Measurements from ENCODE around the gene NLGN1. TPM values are rescaled to one million over a fixed set of nuclear protein-coding genes. Genes with fewer than 3 reads are reported as not detected.
A peak's percentile ranks its signal among the peaks of the same experiment; 100 is the strongest.

Gene NLGN1
- total RNA-seq, 2 donors from 2014 or later = 1.3 to 2.4 TPM

DNA sequence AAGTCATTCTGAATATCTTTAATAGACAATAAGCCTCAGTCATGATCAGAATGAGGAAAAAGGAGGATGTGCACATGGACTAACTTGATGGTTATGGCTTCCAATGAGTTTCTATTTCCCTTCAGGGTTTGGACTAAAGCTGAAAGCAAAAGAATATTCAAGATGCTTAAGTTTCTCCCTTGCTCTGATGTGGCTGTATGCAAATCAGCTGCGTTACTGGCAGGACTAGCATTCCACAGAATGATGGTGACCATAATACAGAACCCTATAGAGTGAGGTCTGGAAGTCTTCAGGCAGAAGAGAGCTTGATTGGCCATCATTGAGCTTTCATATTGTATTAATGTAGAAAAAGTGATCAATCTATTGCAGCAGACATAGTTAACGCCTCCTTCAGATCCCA is 466.0 kb downstream of the NLGN1 start:
- H3K4me1 ChIP-seq = no peaks in the 10 kb centered on the region
- no peaks in the 10 kb centered on the region for H3K27me3 ChIP-seq
- TF ChIP-seq, protein P1, sequence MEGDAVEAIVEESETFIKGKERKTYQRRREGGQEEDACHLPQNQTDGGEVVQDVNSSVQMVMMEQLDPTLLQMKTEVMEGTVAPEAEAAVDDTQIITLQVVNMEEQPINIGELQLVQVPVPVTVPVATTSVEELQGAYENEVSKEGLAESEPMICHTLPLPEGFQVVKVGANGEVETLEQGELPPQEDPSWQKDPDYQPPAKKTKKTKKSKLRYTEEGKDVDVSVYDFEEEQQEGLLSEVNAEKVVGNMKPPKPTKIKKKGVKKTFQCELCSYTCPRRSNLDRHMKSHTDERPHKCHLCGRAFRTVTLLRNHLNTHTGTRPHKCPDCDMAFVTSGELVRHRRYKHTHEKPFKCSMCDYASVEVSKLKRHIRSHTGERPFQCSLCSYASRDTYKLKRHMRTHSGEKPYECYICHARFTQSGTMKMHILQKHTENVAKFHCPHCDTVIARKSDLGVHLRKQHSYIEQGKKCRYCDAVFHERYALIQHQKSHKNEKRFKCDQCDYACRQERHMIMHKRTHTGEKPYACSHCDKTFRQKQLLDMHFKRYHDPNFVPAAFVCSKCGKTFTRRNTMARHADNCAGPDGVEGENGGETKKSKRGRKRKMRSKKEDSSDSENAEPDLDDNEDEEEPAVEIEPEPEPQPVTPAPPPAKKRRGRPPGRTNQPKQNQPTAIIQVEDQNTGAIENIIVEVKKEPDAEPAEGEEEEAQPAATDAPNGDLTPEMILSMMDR (IDR thresholded peaks at IDR 0.05) = no peak
- H3K4me3 ChIP-seq = no peak overlapping the region
- no peaks in the 10 kb centered on the region for H3K36me3 ChIP-seq
- H3K27ac ChIP-seq = no peak overlapping the region
- H3K9me3 ChIP-seq = no peaks in the 10 kb centered on the region
- no peak for DNase-seq (ENCODE audit: low spot score)

DNA sequence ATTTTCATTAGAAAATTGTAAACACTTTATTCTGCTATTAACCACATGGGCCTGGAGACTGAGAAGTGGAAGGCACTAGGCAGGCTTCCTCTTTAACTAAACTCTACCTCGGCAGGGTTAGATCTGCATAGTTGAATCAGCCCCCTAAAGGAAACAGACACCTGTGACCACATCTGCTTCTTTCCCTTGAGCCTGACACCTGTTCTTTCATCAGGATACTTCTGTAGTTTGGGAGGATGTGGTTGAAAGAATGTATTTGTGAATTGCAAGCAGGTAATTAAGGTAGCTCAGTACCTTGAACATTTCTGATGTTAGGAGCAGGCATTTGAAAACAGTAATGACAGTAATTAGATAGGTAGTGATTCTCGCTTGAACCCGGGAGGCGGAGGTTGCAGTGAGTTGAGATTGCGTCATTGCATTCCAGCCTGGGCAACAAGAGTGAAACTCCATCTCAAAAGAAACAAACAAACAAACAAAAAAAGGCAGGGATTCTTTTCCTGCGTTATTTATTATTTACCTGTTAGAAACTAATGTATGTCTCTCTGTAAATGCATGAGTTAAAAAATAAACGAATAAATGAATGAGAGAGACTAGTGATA is 468.5 kb downstream of the NLGN1 start:
- TF ChIP-seq, protein P1 (IDR thresholded peaks at IDR 0.05) = no peak
- H3K4me3 ChIP-seq = no peak overlapping the region
- DNase-seq (ENCODE audit: low spot score) = no peak
- no peaks in the 10 kb centered on the region for H3K9me3 ChIP-seq
- no peaks in the 10 kb centered on the region for H3K36me3 ChIP-seq
- H3K27ac ChIP-seq = no peak overlapping the region
- H3K4me1 ChIP-seq = no peaks in the 10 kb centered on the region
- no peaks in the 10 kb centered on the region for H3K27me3 ChIP-seq

DNA sequence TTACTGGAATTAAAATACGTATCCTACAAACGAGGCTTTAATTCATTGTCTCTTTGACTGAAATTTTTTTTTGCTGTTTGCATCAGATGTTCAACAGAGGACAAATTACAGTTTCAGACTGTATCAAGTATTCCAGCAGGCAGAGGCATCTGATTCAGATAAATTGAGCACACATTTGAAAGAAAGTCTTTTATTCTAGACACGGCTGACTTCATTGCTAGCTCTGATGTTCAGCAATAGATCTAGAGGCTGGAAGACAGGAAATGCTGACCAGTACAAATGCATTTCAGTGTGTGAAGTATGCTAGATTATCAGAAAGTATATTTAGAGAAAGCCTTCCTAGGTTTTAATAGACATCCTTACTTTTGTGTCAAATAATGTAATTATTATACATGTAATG is 472.2 kb downstream of the NLGN1 start:
- Histone ChIP-seq H3K9me3 (no peaks in the 10 kb centered on the region), H3K4me3 (no peak overlapping the region), H3K36me3 (no peaks in the 10 kb centered on the region), H3K27ac (no peak overlapping the region), H3K4me1 (no peaks in the 10 kb centered on the region), H3K27me3 (no peaks in the 10 kb centered on the region)
- DNase-seq (ENCODE audit: low spot score) = no peak
- TF ChIP-seq, protein P1 (IDR thresholded peaks at IDR 0.05) = no peak

DNA sequence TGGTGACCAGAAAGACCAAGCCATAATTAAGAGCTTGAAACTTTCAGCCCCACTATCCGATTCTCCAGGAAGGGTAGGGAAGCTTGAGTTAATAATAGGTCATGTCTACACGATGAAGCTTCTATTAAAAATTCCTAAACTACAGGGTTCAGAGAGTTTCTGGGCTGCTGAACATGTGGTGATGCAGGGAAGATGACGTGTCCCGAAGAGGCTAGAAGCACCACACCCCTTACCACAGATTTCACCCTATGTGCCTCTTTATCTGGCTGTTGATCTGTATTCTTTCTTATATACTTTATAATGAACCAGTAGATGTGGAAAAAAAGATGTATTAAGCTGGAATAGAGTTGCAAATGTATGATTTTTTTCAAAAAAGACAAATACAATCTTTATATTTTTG is 473.4 kb downstream of the NLGN1 start:
- TF ChIP-seq, protein P1 (IDR thresholded peaks at IDR 0.05) = no peak
- DNase-seq (ENCODE audit: low spot score) = no peak
- Histone ChIP-seq H3K27me3 (no peaks in the 10 kb centered on the region), H3K9me3 (no peaks in the 10 kb centered on the region), H3K27ac (no peak overlapping the region), H3K4me3 (no peak overlapping the region), H3K4me1 (no peaks in the 10 kb centered on the region), H3K36me3 (no peaks in the 10 kb centered on the region)

DNA sequence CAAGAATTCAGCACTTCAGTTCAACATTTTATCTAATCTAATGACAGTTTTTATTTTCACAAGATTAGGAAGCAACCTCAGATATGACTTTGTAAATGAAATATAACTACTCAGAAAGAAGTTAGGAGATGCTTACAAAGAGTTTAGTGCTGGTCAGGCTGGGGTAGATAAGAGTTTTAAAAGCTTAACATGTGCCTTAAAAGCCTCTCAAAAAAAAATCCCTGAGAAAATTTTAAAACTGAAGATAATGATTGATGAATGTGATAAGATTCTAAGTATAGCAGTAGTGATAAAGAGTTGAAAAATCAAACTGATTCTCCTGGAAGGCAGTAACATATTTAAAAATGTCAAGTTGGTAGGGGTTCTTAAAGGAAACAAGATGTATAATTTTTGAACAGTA is 478.2 kb downstream of the NLGN1 start:
- no peaks in the 10 kb centered on the region for H3K36me3 ChIP-seq
- DNase-seq (ENCODE audit: low spot score) = no peak
- peaks cover 0 to 7% of the 10 kb centered on the region in 2 donors for H3K9me3 ChIP-seq
- TF ChIP-seq, protein P1 (IDR thresholded peaks at IDR 0.05) = no peak
- H3K27me3 ChIP-seq = no peaks in the 10 kb centered on the region
- H3K4me1 ChIP-seq = no peaks in the 10 kb centered on the region
- no peak overlapping the region for H3K27ac ChIP-seq
- no peak overlapping the region for H3K4me3 ChIP-seq

DNA sequence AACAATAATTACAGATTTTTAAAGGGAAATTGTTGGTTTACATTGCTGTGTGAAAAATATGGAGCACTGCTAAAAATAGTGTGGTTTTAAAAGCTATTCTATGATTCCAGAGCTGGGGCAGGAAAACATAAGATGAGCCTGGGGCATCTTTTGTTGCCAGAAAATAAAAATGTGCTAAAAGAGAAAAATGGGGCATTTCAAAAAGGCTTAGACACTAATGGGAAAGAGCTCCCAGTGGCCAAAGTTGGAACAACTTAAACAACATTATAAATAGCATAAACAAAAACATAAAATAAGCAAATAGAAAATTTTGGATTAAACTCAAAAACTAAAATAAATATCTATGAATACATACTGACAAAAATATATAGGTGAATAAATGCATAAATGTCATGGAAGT is 478.9 kb downstream of the NLGN1 start:
- Histone ChIP-seq H3K36me3 (no peaks in the 10 kb centered on the region), H3K4me3 (no peak overlapping the region), H3K27ac (no peak overlapping the region), H3K27me3 (no peaks in the 10 kb centered on the region), H3K4me1 (no peaks in the 10 kb centered on the region), H3K9me3 (peaks cover 0 to 8% of the 10 kb centered on the region in 2 donors)
- DNase-seq (ENCODE audit: low spot score) = no peak
- TF ChIP-seq, protein P1 (IDR thresholded peaks at IDR 0.05) = peak in 1 of 2 donors; percentile 21
